ENCODE results near the gene WDTC1.

DNA sequence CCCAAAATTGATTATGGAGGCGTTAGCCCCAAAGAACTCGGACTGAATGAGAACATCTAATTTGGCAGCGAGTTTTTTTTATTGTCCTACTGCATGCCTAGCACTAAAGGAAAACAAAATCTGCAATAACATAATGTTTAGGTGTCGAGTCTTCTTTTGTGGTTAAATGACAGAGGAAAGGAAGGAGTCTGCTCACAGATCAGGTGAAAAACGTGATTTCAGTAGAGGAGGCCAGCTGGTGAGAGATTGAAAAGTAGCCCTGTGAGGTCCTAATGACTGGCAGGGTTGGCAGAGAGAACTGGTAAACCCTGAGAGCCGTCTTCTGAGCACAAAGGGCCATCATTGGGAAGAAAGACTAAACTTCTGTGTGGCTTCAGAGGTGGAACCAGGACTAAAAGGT lies 24.2 kb downstream of the WDTC1 start:
- no peak for TF ChIP-seq POLR2A (IDR thresholded peaks at IDR 0.05)
- TF ChIP-seq, protein P1, sequence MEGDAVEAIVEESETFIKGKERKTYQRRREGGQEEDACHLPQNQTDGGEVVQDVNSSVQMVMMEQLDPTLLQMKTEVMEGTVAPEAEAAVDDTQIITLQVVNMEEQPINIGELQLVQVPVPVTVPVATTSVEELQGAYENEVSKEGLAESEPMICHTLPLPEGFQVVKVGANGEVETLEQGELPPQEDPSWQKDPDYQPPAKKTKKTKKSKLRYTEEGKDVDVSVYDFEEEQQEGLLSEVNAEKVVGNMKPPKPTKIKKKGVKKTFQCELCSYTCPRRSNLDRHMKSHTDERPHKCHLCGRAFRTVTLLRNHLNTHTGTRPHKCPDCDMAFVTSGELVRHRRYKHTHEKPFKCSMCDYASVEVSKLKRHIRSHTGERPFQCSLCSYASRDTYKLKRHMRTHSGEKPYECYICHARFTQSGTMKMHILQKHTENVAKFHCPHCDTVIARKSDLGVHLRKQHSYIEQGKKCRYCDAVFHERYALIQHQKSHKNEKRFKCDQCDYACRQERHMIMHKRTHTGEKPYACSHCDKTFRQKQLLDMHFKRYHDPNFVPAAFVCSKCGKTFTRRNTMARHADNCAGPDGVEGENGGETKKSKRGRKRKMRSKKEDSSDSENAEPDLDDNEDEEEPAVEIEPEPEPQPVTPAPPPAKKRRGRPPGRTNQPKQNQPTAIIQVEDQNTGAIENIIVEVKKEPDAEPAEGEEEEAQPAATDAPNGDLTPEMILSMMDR (IDR thresholded peaks at IDR 0.05 in 8 of 11, conservative IDR thresholded peaks at IDR 0.05 in 3 of 11): no peak

Data from spleen (tissue), 7 donors.